Activated T-cell treated with anti-CD3 and anti-CD28 coated beads, Interleukin-2, amount 50 U/mL, for 1 hour (primary cell): ENCODE results near the gene SBNO2.

Experiments used
- DNase-seq: peaks from one replicate; pipeline ENCODE4 v3.0.0-alpha.2; 2020

Gene SBNO2

DNA sequence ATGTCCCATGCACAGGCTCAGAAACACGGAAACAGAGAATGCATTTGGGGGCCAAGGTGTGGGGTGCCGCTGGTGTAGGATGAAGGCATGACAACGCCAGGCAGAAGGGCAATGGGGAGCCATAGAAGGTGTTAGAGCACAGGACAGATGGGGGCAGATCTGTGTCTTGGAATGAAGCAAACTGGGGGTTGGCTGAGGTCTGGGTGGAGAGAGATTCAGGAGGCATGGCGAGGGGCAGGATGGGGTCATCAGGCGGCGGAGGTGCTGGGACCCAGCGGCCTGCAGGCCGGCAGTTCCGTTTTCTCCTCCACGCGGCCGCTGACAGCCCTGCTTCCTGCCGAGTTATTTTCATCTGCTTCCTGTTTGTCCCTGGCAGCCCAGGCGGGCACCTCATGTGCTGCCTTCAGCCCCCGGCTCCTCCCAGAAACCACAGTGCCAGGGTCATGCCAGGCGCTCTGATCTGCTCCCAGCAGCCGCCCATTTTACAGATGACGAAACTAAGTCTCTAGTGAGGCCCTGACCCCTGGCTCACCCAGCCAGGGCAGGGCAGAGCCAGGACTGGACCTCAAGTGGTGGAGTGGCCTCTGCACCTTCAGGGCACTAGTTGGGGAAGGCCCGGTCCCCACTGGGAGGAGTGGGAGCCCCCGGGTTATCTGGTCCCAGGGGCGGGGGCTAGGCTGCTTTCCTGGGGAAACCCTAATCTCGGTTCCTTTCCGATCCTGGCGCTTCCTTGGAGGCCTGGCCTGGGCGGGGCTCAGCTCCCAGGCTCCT lies 104.9 kb downstream of the SBNO2 start:
- DNase-seq, result peak; percentile 72

DNA sequence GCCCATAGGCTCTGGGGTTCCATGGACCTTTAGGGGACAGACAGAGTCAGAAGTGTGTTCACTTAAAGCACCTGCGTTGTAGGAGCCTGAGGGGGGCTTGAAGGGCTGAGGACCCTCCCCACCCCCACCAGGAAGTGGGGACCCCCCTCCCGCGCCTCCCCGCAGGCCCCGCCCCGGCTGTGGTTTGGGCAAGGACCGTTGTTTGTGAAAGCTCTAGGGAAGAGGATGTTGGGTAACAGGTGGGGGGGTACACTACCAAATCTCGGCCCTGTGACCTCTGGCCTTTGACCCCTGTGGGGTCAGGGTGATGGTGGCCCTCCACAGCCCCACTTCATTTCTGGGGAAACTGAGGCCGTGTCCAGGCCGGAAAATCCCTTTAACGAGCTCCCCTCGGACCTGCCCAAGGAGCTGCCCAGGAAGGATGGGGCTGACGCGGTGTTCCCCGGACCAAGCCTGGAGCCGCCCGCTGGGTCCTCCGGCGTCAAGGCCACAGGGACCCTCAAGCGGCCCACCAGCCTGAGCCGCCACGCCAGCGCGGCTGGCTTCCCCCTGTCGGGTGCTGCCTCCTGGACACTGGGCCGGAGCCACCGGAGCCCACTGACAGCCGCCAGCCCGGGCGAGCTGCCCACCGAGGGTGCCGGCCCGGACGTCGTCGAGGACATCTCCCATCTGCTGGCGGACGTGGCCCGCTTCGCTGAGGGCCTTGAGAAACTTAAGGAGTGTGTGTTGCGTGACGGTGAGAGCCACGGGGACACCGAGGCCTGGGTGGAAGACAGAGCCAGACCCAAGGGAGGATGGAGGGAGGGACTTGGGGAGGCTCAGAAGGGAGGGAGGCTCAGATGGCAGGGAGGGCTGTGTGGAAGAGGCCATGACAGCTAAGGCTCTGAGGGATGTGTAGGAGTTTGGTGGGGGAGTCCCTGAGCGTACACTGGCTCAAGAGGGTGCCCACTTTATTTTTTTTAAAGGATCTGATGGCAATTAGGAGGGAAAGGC lies 105.8 kb downstream of the SBNO2 start:
- DNase-seq, result peak; percentile 79

DNA sequence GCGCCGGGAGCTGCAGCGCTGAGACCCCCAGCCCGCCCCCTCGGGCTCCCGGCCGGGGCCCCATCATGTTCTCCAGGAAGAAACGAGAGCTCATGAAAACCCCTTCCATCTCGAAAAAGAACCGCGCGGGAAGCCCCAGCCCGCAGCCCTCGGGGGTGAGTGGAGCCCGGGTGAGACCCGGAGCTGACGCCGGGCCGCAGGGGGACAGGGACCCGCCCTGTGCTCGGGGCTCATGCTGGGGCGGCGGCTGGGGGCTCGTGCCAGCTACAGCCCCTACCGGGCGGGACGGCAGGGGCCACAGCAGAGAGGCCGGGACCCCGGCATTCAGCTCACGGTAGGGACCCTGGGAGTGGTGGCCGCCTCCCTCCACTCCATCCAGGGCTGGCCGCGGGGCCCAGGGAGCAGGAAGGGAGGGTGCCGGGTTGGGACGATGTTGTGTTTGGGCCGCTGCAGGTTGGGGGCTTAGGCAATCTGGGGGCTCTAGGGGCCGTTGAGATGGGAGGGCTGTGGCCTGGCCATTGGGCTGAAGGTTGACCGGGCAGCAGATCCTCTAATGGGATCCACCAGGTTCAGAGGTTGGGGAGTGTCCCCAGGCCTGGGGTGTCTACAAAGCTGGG lies 106.6 kb downstream of the SBNO2 start:
- DNase-seq, result no peak

DNA sequence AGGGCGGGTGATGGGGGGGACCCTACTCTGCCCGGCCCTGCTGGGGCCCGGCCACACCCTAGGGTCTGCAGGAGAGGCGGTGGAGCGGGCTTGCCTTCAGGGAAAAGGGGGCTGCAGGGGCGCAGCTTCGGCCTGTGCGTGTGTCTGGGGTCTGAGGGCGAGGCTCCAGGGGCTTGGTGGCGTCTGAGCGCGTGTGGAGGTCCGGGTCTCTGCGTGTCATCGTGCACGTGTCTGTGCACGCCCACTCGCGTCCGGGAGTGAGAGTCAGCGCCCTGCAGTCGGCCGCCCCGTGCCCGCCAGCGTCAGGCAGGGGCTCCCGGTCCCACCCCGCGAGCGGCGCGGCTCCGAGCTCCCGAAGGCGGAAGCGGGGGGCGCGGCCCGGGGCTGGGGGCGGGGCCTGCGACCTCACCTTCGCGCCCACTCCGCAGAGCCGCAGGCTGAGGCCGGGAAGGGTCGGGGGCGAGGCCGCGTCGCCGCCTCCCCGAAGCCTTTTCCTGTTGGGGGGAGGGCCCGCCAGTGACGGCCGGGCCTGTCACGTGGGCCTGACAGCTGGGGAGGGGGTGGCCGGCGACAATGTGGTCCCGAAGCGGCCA lies 107.2 kb downstream of the SBNO2 start, which contains the start of gene ARHGAP45:
Gene ARHGAP45 (plus strand): TSS at position 420 of the 593 bp plus-strand sequence. CDS start 239 bp downstream, outside the sequence.
- DNase-seq, result peak; percentile 87

DNA sequence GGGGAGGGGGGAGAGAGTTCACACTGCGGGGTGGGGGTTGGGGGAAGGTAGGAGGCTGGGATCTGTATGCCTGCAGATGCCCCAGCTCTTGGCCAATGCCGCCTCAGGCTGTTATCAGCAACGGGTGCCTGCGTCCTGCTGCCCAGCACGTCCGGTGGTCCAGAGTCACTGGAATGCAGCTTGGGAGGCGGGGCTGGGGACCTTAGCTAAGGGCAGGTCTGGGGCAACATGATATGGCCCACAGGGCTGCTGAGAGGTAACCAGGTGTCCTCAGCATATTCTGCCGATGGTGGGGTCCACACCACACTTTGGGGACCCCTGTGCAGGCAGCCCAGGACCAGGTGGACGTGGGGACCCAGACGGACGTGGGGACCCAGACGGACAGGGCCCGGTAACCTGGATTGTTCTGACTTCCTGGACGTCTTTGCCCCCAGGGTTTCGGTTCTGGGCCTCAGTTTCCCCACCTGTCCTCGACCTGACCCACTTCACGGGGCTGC lies 107.8 kb downstream of the SBNO2 start:
- DNase-seq, result no peak

DNA sequence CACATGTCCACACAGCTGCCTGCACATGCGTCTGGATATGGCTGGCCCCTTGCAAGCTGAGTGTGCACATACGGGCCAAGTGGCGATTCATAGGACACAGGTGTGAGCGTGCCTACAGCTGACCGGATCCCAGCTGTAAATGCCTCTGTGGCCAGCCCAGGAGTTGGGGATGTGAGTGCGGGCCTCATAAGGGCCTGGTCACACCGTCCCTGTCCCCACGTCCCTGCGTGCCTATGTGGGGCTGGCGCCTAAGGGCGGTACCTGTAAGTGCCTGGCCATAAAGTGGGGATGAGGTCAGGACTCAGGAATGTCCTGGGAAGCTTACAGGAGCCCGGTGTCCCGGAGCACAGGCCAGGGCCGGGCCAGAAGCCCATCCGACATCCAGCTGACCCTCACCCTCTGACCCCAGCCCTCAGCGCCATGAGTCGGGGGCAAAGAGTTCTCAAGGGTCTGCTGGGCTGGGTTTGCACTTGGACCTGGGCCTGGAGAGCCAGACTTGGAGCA lies 108.4 kb downstream of the SBNO2 start:
- no peak for DNase-seq

DNA sequence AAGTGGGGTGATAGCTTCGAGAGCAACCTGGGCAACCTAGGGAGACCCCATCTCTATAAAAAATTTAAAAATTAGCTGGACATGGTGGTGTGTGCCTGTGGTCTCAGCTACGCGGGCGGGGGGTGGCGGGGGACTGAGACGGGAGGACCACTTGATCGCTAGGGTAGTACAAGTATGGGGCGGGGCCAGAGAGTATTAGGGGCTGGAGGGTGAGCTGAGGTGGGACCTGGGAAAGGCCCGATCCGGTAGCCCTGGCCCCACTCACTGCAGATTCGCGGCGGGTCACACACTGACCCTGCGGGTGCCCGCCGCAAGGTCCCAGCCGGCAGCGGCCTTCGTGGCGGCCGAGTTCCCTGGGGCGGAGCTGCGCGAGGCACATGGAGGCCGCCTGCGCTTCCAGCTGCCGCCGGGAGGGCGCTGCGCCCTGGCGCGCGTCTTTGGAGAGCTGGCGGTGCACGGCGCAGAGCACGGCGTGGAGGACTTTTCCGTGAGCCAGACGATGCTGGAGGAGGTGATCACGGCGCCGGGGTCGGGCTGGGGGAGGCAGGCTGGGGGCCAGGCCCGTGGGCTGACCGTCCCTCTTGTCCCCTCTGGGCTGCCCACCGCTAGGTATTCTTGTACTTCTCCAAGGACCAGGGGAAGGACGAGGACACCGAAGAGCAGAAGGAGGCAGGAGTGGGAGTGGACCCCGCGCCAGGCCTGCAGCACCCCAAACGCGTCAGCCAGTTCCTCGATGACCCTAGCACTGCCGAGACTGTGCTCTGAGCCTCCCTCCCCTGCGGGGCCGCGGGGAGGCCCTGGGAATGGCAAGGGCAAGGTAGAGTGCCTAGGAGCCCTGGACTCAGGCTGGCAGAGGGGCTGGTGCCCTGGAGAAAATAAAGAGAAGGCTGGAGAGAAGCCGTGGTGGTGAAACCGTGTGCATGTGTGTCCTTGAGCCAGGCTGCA lies 109.1 kb downstream of the SBNO2 start:
- peak; percentile 83 for DNase-seq

DNA sequence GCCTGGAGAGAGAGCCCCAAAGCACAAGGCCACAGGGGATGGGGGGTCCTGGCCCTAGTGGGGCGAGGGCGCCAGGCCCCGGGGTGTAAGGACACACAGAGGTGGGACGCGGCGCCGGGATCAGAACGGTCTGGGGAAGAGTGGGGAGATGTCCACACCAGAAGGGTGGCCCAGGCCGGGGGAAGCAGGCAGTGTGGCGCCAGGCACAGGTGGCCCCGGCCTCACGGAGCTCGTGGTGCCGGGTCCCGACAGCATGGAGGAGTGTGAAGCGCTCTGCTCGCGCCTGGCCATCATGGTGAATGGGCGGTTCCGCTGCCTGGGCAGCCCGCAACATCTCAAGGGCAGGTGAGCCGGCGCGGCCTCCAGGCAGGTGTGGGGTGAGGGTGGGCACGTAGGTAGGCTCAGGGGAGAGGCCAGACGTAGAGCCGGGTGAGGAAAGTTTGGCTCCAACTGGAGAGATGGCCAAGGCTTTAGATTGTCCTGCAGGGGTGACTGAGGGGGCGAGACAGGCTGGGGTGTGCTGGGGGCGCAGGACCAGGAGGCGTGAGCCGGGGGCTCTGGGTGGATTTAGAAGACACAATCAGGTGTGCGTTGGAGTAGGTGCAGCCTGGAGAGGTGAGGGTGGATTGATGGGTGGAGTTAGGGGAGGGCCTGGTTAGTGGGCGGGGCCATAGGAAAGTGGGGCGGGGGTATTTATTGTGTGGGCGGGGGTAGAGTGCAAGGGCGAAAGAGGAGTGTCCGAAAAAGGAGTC lies 110.0 kb downstream of the SBNO2 start:
- DNase-seq, result no peak

DNA sequence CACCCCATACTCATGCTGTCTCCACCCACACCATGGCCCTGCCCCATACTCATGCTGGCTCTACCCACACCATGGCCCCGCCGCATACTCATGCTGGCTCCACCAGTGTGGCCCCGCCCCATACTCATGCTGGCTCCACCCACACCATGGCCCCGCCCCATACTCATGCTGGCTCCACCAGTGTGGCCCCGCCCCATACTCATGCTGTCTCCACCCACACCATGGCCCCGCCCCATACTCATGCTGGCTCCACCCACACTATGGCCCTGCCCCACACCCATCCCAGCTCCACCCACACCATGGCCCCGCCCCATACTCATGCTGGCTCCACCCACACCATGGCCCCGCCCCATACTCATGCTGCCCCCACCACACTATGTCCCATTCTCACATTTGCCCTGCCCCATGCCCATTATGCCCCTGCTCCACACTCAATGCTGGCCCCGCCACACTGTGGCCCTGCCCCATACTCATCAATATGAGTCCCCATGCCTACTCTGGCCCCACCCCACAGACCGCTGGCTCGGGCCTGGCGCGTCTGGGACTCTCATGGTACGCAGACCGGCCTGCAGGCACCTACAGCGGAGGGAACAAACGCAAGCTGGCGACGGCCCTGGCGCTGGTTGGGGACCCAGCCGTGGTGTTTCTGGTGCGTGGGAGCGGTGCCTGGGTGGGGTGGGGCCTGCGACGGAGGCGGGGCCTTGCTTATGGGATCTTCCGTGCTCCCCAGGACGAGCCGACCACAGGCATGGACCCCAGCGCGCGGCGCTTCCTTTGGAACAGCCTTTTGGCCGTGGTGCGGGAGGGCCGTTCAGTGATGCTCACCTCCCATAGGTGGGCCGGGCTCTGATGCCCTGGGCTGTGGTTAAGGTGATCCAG lies 110.8 kb downstream of the SBNO2 start:
- DNase-seq, result peak; percentile 78

DNA sequence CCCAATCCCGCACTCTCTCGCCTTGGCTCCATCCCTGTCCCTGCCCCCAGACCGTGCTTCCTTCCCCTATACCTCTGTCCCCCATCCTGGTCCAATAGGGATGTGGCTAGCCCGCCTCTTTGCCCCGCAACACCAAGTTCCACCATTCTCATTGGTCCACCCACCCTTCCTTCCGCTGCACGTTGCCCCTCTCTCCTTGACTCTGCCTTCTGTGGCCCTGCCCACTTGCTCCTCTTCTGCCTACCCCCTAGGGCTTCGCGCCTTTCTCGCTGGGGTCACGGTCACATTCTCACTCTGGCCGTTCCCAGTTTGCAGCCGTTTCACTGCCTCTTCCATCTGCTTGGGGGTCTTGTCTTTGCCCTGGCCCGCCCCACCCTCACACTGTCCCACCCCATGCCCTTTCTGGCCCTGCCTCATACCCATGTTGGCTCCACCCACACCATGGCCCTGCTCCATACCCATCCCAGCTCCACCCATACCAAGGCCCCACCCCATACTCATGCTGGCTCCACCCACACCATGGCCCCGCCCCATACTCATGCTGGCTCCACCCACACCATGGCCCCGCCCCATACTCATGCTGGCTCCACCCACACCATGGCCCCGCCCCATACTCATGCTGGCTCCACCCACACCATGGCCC lies 111.6 kb downstream of the SBNO2 start:
- DNase-seq, result no peak

DNA sequence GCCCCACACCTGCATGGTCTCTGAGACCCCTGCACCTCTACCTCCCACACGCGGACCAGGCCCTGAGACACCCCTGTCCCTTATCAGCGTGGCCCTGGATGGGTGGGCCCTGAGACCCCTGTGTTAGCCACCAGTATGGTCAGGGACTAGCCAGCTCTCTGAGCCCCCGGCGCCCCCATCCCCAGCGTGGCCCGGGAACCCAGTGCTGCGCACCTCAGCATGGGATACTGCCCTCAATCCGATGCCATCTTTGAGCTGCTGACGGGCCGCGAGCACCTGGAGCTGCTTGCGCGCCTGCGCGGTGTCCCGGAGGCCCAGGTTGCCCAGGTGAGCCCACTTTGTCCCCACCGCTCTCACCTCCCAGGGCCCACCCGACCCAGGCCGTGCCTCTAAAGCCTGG lies 112.1 kb downstream of the SBNO2 start:
- DNase-seq, result no peak

DNA sequence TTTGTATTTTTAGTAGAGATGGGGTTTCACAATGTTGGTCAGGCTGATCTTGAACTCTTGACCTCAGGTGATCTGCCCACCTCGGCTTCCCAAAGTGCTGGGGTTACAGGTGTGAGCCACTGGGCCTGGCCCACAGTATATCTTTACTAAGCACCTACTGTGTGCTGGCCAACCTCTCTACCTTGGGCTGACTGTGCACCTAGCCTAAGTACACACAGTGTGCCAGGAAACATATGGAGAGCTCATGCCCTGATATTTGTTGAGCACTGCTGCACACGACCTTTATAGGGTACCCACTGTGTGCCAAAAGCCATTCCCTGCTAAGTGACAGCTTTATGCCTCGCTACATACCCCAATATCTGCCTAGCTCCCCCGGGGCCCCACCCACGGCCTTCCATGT lies 113.4 kb downstream of the SBNO2 start:
- DNase-seq, result no peak

DNA sequence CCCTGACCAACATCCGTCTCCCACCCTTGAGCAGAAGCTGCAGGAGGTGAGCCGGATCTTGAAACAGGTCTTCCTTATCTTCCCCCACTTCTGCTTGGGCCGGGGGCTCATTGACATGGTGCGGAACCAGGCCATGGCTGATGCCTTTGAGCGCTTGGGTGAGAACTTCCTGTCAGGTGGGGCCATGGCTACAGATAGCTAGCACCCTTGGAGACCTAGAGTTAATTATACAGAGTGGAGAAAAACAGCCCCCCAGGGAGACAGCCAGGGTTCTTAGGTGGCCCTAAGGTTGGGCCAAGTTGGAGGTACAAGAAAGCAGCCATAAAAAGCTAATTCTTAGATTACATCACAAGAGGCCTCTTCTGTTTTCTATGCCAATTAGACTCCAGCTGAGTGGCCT lies 116.0 kb downstream of the SBNO2 start:
- no peak for DNase-seq
